Jurkat, Clone E6-1 (cell line): ENCODE results near the gene C5orf22.
"Not testable (repeated sequence)": the region's sequence is repeated elsewhere in the genome, so short reads cannot be mapped to it uniquely, and the experiment has no call there.

ENCODE experiments used
- DNase-seq: peaks from one replicate; pipeline ENCODE4 v3.0.0-alpha.2; 2011; ENCODE audit warnings: low read depth, low spot score
- H3K4me3 ChIP-seq: 2 replicates; pipeline ENCODE4 v1.5.1; 2011; ENCODE audit warnings: mild to moderate bottlenecking, low read length, control low read depth, moderate library complexity

C5orf22 gene

DNA sequence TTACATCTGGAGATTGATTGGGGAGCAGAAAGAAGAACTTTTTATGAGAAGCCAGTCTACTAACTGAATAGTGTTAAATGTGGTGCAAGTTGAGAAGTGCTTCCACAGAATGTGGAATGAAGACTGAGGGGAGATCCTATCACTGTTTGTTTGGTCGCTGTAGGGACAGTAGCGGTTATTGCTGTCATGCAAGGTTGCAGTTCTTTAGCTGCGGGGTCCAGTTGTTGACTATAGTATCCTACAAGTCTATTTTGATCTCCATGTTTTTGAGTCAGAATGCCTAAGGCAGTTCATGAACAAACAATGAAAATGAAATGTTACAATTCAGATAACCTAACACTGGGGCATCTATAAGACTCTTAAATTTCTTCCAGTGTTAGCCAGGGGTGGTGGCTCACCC, 61.6 kb downstream of the C5orf22 start:
- no peak for DNase-seq
- H3K4me3 ChIP-seq, result no peak overlapping the region

DNA sequence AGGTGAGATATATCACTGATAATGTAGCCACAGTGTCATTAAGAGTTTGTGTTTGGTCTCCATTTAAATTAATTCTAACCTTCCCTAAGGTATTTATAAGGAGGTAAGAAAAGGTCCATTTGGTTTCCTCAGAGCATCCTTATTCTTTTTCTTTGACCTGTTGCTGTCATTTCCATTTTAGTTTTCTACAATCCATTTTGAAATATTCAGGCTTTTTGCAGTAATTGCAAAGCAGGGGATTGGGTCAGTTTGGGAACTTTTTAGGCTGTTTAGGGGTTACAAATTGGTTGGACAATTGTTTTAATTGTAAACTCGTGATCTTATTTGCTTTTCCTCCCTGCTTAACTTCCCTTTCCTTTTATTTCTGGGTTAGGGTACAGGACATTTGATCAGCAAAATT, 64.3 kb downstream of the C5orf22 start:
- no peak for DNase-seq
- H3K4me3 ChIP-seq, result no peak overlapping the region

DNA sequence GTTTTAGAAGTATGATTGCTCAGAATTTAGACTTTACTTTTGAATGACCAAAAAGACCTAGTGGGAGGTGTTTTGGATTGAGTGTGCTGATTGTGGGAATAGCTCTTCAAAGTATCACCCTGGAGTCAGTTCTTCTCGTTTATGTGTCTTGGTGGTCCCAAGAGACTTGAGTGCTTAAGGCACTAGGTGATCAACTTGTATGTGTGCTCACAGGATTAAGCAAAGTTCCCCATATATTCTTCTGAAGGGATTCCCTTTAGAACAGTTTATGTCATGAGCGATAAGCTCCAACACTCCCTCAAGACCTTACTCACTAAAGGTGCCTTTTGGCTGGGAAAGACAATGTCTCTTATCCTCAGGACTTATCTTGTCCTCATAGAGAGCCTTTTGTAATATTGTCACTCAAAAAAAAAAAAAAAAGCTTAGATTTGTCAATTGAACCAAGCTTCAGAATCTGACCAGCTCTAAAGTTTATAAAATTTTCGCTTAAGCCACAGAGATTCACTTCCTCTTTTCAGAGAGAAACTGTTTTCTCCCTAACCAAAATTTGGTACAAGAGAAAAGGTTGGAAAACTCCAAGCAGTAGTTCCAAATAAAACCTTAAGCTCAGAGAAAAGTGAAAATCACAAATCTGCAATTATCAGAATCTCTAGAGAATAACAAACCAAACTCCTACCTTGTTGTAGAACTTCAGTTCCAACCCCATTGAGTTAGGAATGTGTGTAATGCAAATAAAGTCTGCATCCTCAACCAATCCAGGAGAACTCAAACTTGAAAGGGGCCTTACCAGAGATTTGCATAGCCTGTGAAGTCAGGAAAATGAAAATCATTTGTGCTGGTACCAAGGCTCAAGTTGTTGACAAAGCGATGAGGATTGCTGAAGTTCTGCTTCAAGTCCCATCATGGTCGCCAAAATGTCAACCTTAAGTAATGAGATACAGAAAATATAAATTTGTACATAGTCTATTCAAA, 66.8 kb downstream of the C5orf22 start:
- H3K4me3 ChIP-seq, result no peak overlapping the region
- no peak for DNase-seq

DNA sequence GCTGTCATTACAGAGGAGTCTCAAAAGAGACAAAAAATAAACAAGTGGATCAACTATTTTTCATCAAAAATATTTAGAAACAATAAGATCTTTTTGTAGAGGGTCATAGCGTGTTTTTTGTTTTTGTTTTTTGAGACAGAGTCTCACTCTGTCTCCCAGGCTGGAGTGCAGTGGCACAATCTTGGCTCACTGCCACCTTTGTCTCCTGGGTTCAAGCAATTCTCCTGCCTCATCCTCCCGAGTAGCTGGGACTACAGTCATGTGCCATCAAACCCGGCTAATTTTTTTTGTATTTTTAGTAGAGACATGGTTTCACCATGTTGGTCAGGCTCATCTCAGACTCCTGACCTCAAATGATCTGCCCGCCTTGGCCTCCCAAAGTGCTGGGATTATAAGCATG, 70.2 kb downstream of the C5orf22 start:
- H3K4me3 ChIP-seq, DNase-seq: not testable (repeated sequence)

DNA sequence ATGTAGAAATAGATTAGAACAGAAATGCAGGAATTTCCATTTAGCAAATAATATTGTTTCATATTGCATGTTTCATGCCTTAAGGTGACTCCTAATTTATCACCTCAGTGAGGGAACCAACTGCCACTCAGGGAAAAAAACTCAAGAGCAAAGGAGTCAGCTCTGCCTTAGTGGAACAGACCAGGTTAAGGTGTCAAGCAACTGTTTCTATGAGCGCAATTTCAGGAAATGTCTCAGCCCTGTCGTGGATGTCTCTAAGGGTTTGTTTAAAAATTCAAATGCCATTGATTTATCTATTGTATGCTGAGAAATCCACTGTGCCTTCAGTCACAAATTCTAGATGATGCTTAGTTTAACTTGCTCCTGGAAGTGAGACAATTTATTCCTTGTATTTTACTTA, 72.1 kb downstream of the C5orf22 start:
- no peak overlapping the region for H3K4me3 ChIP-seq
- DNase-seq, result no peak

DNA sequence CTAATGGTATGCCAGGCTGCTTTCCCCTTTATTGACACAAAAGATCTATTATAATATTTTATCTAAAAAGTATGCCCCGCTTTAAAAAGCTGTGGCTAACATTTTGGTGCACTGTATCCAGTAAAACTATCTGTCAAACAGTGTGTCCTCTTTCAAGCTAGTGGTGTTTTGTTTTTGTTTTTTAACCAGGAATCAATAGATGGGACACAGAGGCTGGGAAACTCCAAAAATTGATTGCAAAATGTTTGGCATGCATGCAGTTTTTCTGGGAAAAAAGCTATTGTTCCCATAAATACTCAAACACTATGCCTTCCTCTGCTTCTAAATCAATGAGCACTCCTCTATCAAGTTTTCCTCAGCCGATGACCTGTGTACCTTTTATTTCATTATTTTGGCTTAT, 72.5 kb downstream of the C5orf22 start:
- no peak for DNase-seq
- H3K4me3 ChIP-seq, result no peak overlapping the region
